RWPE2 (cell line): ENCODE results near the gene FAM210A.
A peak's percentile ranks its signal among the peaks of the same experiment; 100 is the strongest.

Experiments
- ATAC-seq: fragments of 200-7000 bp; cut with Tn5 transposase; 3 replicates; pipeline ENCODE4 v1.9.1; 2021; ENCODE audit warnings: low read depth
- DNase-seq: peaks from one replicate; pipeline ENCODE4 v3.0.0-alpha.2; 2020; ENCODE audit warnings: low spot score
- H3K27ac ChIP-seq: fragments of 450-650 bp; 2 replicates; pipeline ENCODE4 v1.5.1; 2017; ENCODE audit warnings: mild to moderate bottlenecking; ENCODE audit not compliant: poor library complexity, severe bottlenecking
- H3K27me3 ChIP-seq: fragments of 250-450 bp; sonication (Bioruptor Pico); 2 replicates; pipeline ENCODE4 v1.5.1; 2021; ENCODE audit warnings: mild to moderate bottlenecking, moderate library complexity; ENCODE audit not compliant: insufficient read depth, poor library complexity, severe bottlenecking
- H3K36me3 ChIP-seq: fragments of 250-450 bp; sonication (Bioruptor Pico); 2 replicates; pipeline ENCODE4 v1.5.1; 2020; ENCODE audit warnings: low read depth, mild to moderate bottlenecking, moderate library complexity
- H3K4me1 ChIP-seq: fragments of 250-450 bp; sonication (Bioruptor Pico); 2 replicates; pipeline ENCODE4 v1.5.1; 2021; ENCODE audit warnings: mild to moderate bottlenecking, moderate library complexity; ENCODE audit not compliant: insufficient read depth, poor library complexity, severe bottlenecking
- H3K4me3 ChIP-seq: fragments of 250-450 bp; sonication (Bioruptor Pico); 2 replicates; pipeline ENCODE4 v1.5.1; 2021; ENCODE audit warnings: mild to moderate bottlenecking, moderate library complexity; ENCODE audit not compliant: severe bottlenecking
- H3K9me3 ChIP-seq: fragments of 250-450 bp; sonication (Bioruptor Pico); 2 replicates; pipeline ENCODE4 v1.5.1; 2021; ENCODE audit warnings: mild to moderate bottlenecking, moderate library complexity; ENCODE audit not compliant: severe bottlenecking
- CTCF ChIP-seq: fragments of 450-650 bp; IDR thresholded peaks from one replicate; pipeline ENCODE4 v1.5.1; 2017; ENCODE audit warnings: mild to moderate bottlenecking, moderate library complexity; ENCODE audit not compliant: poor library complexity, severe bottlenecking

The FAM210A gene

GRCh38 chr18:13720123-13720522 lies 6.2 kb downstream of the FAM210A start:
- no peak for ATAC-seq
- H3K4me3 ChIP-seq = no peak overlapping the region
- peaks cover 12% of the 10 kb centered on the region for H3K4me1 ChIP-seq
- H3K9me3 ChIP-seq = no peaks in the 10 kb centered on the region
- peaks cover 16% of the 10 kb centered on the region for H3K36me3 ChIP-seq
- TF ChIP-seq CTCF = no peak
- no peak overlapping the region for H3K27ac ChIP-seq
- DNase-seq = no peak
- H3K27me3 ChIP-seq = no peaks in the 10 kb centered on the region

- H3K36me3 ChIP-seq = peaks cover 7% of the 10 kb centered on the region
- no peak for TF ChIP-seq CTCF
- no peak overlapping the region for H3K27ac ChIP-seq
- peaks cover 7% of the 10 kb centered on the region for H3K4me1 ChIP-seq
- DNase-seq = no peak
- no peaks in the 10 kb centered on the region for H3K27me3 ChIP-seq
- H3K9me3 ChIP-seq = no peaks in the 10 kb centered on the region
- H3K4me3 ChIP-seq = no peak overlapping the region
- no peak for ATAC-seq
These were observed 9.4 kb downstream of the FAM210A start for GRCh38 chr18:13716916-13717315.

- Histone ChIP-seq H3K36me3 (peaks cover 7% of the 10 kb centered on the region), H3K27ac (no peak overlapping the region), H3K27me3 (no peaks in the 10 kb centered on the region), H3K4me3 (no peak overlapping the region), H3K9me3 (no peaks in the 10 kb centered on the region), H3K4me1 (peaks cover 21% of the 10 kb centered on the region)
- TF ChIP-seq CTCF = no peak
- ATAC-seq (no peak), DNase-seq (no peak)
These were observed 11.0 kb downstream of the FAM210A start for GRCh38 chr18:13715330-13715729.

GRCh38 chr18:13713455-13714055 lies 12.8 kb downstream of the FAM210A start:
- no peak for TF ChIP-seq CTCF
- H3K4me3 ChIP-seq = no peak overlapping the region
- DNase-seq (no peak), ATAC-seq (no peak)
- H3K27ac ChIP-seq = no peak overlapping the region
- peaks cover 7% of the 10 kb centered on the region for H3K36me3 ChIP-seq
- H3K27me3 ChIP-seq = no peaks in the 10 kb centered on the region
- H3K4me1 ChIP-seq = peaks cover 25% of the 10 kb centered on the region
- H3K9me3 ChIP-seq = no peaks in the 10 kb centered on the region

- H3K9me3 ChIP-seq = no peaks in the 10 kb centered on the region
- no peak overlapping the region for H3K4me3 ChIP-seq
- no peaks in the 10 kb centered on the region for H3K27me3 ChIP-seq
- peaks cover 3% of the 10 kb centered on the region; the same call in 1 of the 2 replicates for H3K36me3 ChIP-seq
- TF ChIP-seq CTCF = no peak
- ATAC-seq (no peak), DNase-seq (no peak)
- peaks cover 25% of the 10 kb centered on the region for H3K4me1 ChIP-seq
- peak overlapping the region; percentile 97 for H3K27ac ChIP-seq
These were observed 13.8 kb downstream of the FAM210A start for GRCh38 chr18:13712400-13713131.
